Measurements from ENCODE around the gene PRMT7. TPM values are rescaled to one million over a fixed set of nuclear protein-coding genes. Genes with fewer than 3 reads are reported as not detected.

The PRMT7 gene
- total RNA-seq, 1 donor from 2014 or later, result 59.6 TPM

DNA sequence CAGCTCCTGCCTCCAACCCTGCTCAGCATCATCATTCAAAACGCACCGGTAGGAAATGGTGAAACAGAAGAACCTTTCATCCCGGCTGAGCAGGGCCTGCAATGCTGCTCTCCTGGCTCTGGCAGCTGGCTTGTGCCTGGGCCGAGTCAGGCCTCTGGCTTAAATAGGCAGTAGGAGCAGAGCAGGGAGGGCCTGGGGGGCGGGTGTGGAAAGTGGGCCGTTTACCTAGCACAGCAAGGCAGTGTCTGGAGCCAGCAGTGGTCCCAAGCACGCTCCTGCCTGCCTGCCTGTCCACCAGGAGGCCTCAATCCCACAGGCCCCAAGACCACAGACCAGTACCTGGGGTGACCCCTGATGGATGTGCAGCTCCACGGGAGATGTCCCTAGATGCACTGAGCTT is 78.2 kb downstream of the PRMT7 start:
- no peak for DNase-seq (ENCODE audit: low read depth)

DNA sequence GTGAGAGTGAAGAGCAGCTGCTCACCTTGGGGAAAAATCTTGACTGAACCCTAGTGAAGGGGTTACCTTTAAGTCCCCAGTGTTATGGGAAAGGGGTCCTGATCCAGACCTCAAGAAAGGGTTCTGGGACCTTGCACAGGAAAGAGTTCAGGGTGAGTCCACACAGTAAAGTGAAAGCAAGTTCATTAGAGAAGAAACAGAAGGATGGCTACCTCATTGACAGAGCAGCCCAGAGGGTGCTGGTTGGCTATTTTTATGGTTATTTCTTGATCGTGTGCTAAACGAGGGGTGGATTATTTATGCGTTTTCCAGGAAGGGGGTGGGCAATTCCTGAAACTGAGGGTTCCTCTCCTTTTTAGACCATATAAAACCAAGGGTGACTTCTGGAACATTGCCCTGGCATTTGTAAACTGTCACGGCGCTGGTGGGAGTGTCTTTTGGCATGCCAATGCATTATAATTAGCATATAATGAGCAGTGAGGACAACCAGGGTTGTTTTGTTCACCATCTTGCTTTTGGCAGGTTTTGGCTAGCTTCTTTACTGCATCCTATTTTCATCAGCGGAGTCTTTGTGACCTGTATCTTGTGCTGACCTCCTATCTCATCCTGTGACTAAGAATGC is 79.0 kb downstream of the PRMT7 start:
- no peak for DNase-seq (ENCODE audit: low read depth)

DNA sequence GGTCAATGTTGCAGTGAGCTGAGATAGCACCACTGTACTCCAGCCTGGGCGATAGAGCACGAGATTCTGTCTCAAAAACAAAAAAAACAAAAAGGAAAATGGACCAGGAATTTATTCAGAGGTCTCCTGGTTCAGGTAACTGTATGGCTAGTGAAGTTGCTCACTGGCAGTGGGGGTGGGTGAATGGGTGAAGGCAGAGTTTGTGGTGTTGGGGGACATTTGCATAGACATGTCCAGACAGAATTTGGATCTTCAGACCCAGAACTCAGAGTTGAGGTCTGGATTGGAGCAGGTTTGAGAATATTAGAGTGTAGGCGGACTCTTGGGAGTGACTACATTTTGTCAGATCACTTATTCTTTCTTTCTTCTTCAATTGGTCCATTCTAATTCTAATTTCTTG is 82.5 kb downstream of the PRMT7 start:
- no peak for DNase-seq (ENCODE audit: low read depth)

DNA sequence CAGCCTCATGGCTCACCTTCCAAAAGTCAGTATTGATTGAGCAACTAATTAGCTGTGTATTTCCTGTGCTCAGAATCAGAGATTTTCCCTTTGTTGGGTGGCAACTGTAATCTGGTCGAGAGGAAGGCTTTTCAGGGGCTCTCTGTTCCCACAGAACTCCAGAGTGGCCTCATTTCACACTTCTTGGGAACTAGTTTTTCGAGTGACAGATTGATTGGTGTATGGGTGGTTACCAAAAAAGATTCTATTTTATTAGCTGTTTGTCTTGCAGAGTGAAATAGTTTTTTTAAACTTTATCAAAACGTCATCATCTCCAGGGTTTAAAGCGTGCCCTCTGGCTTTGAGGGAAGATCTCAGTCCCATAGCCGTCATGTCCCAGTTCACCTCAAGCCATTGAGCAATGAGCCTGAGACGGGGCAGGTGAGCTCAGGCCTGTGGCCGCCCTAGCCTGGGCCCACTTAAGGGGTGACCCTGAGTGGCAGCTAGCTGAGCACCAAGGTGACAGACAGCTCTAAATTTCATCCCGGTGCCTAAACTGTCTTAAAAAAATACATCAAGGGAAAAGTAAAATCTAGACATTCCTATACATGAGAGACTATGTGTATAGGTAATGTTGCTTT is 84.5 kb downstream of the PRMT7 start:
- DNase-seq (ENCODE audit: low read depth), result no peak

DNA sequence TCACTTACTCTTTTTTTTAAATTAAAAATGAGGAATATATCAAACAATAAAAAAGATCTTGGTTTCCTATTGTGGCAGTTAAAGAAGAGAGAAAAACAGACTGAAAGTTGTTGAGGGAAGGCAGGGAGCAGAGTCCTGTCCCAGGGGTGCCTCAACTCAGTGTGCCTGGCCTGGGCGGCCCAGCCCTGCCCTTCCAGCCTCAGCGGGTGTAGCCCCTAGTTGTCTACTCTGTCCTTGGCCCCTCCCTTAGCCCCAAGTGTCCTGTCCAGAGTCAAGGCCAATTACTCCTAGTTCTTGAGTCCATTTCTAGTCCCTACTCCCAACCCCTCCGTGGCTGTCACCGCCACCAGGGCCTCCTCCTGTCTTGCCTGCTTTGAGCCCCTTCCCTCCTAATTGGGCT is 85.0 kb downstream of the PRMT7 start:
- no peak for DNase-seq (ENCODE audit: low read depth)

DNA sequence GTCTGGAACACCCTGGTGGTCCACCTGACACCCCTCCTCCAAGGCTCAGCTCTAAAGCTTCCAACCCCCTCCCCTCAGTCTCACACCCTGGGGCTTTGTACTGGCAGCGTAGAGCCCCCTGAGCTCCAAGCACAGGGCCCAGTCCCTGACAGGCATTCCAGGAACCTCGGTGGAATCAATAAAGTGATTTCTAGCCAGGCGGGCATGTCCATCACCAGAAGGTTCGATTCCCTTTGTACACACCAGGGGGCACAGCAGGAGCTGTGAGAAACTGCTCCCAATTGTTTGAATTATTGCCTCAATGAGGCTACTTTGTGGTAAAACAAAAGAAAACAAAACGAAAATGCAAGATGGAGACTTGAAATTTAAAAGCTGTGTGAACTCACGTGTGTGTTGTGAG is 85.7 kb downstream of the PRMT7 start:
- peak; percentile 54 for DNase-seq (ENCODE audit: low read depth)

DNA sequence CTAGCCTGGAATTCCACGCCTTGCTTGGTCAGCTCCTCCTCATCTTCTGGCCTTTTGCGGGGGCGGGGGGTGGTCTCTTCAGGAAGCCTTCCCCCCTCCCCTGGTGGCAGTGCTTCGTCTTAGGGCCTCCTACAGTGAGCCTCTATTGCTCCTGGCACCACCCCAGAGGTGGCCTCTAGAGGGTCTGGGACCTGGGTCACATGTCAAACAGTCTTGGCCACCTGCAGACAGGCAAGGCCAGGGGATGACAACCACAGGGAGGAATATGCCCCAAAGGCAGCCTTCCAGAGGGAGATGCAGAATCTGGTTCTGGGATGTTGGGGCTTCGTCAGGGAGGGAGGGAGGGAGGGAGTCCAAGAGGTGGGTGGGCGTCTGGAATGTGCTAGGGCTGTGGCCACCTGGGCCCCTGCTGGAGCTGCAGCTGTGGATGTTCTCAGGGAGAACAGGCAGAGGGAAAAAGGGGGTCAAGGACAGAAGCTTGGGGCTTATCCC is 86.9 kb downstream of the PRMT7 start:
- DNase-seq (ENCODE audit: low read depth), result no peak

DNA sequence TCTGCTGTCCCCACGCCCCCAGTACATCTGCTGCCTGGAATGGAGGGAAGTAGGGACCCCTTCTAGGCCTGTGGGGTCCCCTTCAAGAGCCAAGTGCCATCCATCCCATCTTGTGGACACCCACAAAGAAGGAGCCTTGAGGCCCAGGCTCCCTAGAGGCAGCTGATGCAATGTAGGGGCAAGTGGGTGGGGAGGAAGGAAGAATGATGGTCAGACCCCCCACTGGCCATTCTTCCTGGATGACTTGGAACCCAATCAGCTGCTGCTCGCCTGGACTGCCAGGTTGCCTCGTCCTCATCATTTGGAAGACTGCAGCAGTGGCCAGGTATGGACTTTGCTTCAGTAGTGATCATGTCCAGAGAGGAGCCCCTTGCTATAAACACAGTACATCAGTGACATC is 88.6 kb downstream of the PRMT7 start:
- DNase-seq (ENCODE audit: low read depth), result no peak

DNA sequence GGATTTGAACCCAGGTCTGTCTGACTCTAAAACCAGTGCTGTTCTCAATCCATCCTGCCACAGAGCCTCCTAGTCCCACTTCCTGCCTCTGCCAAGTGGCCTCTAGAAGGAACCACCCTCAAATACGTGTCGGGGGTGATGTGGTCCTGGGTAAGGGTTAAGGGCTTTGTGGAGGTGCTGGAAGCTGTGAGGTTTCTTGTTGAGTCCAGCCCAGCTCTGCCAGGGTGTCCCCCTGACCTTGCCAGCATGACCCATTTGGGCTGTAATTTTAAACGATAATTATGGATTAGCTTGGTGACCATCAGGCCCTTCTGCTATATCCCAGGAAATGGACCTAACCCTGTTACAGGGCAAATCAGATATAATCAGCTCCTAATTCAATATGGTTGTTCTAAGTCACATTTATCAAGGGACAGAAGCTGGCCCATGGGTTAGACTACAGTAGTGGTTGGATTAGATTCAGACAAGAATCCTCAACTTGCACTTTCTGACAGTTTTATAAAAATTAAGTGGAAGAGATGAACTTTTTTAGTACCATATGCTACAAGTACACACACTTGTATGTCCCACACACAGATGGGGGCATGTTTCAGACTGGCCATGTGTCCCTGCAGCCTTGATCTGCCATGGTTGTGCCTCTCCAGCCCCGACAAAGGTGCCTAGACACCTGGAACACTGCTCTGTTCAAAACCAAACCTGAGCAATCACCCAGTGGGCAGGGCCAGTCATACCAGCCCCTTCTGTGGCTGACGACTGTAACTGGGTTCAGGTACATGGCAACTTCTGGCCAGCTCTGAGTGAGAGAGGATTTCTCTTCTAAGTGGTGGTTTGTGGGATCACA is 89.5 kb downstream of the PRMT7 start:
- no peak for DNase-seq (ENCODE audit: low read depth)

DNA sequence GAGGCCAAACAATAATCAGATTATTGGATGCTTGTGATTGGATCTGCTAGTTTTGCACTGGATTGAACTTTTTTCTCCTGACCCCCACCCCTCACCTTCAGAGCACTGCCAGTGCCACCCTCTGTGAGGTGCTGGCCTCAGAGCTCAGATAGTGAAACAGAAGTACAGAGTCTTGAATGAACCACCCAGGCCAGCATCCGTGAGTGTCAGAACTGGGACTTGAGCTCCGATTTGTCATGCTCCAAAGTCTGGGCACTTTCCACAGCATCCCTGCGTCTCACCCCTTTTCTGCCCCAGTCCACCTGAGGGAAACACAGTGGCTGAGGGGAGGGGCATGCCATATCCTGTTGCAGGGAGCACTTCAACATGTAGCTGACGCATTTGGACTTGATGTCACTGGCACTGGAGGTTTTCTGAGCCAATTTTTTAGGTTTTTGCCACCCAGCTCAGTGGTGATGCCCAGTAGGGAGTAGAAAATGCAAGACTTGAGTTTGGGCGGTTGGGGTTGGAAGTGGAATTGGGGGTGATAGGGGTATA is 90.2 kb downstream of the PRMT7 start:
- DNase-seq (ENCODE audit: low read depth), result no peak

DNA sequence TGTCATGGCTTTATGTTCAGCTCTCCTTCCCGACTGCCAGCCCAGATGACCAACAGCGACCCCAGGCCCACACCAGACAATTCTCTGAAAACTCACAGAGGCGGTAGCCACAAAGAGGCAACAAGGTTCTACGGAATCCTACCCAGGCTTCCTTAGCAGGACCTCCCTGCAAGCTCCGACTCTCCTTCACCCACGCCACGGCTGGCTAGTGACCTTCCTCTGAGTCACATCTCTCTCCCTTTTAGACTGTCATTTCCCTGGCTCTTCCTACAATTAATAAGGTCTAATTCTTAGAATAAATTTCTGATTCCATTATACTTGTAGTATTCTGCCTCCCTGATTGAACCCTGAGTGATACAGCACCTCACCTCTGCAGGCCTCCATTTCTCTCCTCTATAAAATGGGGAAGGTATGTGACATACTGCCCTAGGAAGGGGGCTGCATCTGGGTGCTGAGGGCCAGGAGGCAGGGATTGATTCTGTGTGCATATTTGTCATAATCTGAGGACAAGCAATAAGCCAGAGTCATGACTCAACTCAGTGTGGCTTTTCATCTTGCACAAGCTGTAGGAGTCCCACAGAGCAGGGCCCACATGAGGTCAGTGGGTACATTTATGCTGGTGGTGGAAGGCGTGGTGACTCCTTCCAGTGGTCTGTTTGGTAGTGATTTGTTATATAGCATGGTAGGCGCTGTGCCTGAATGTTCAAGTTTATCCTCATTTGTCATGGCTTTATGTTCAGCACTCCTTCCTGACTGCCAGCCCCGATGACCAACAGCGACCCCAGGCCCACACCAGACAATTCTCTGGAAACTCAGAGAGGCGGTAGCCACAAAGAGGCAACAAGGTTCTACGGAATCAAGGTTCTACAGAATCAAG is 91.3 kb downstream of the PRMT7 start:
- DNase-seq (ENCODE audit: low read depth), result peak; percentile 49

DNA sequence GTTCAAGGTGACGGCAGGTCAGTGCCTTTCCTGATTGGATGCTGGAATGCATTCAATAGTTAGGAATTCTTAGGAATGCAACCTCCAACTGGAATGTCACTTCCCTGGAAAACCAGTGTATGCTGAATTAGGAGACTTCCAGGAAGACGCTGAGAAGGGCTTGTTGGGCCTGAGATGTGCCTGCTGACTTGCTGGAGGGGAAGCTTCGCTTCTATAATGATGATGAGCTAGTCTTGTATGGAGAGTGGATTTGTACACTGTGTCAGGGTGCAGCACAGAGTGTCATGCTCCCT is 91.9 kb downstream of the PRMT7 start:
- no peak for DNase-seq (ENCODE audit: low read depth)

DNA sequence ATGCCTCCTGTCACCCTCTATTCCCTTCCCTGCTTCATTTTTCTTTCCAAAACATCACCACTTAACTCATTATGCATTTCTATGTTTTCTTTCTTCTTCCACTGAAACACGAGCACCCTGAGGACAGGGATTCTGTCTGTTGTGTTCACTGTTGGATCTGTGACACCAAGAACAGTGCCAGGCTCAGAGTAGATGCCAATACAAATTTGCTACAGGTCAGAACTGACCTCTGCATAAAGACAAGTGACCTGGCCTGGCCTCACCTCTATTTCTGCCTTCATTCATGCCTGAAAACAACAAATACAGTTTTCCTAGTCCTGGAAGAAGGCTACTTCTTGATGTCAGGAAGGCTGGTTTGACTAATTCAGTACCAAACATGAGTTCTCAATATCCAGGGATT is 92.4 kb downstream of the PRMT7 start:
- DNase-seq (ENCODE audit: low read depth), result no peak

DNA sequence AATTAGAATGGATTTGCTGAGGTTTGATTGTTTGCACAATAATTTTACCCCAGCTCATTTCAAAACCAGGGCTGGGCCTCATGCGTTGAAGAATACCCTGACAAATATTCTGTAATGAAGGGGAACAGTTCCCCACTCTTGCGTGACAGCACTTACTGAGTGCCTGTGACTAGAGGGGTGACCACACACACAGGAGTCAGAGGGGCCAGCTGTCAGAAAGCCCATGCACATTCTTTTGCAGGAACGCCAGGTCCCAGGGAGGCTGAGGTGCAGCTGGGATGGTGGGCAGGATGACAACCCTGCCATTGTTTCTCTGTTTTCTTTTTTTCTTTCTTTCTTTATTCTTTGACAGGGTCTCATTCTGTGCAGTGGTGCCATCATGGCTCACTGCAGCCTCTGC is 92.9 kb downstream of the PRMT7 start:
- DNase-seq (ENCODE audit: low read depth), result no peak

DNA sequence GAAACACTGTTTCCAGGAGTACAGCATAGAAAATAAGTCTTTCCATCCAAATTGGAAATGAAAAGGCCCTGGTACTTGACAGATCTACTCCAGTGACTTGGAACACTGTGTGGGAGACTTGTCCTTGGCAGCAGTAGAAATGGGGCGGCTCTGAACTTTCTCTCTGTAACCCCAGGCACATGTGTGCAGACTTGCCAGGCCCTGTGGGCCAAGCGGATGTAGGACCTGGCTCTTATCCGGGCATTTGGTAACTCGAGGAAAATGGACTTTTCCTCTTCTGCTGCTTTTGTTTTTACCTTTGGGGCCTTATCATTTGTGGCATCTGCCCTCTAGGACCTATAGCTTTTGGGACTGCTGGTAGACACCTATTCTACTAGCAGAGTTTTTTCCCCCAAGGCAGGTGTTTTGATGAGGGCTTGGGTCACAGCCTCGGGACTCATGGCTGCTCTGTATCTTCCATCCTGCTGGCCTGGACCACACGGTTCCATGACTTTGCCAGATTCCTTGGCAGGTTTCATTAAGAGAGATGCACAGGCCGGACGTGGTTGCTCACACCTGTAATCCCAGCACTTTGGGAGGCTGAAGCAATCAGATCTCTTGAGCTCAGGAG is 94.0 kb downstream of the PRMT7 start:
- DNase-seq (ENCODE audit: low read depth), result no peak

DNA sequence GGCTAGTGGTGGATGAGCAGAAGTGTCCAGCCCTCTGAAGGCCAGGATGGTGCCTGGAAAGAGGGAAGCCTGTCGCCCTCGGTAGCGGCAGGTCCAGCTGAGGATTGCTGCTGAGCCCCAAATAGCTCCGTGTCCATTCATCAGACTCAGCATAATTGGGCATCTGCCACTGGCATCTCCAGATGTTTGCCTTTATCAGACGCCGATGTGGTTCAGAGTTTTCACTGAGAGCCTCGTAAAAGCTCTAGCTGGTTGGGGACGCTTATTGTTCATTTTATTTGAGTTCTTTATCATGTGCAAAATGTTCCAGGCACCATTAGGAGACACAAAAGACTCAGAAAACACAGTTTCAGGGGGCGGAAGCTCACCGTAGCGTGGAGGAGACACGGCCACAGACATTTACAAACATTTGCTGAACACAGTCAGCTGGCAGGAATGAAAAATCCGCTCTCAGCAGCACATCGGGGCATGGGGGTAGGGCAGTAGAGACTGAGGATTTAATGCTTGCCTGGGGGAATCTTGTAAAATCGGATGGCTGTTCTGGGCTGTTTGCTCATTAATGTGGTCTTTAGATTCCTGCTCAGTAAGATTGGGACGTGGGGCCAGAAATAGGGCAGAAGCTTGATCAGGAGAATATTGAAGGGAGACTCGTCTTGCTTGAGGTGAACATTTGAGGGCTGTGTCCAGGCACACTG is 95.8 kb downstream of the PRMT7 start:
- peak; percentile 36 for DNase-seq (ENCODE audit: low read depth)

Measured in myocyte (in vitro differentiated cells).